NCI-H2227 treated with DMSO at 0.1 percent for 48 hours (cell line): ENCODE results near the gene LDHAL6A.
"Not testable (repeated sequence)": the region's sequence is repeated elsewhere in the genome, so short reads cannot be mapped to it uniquely, and the experiment has no call there.

Source experiments
- DNase-seq: peaks from one replicate; lab custom pipeline; 2025; lab: John Stamatoyannopoulos, UW

LDHAL6A gene

GRCh38 chr11:18455686-18456372 lies at the start of gene LDHAL6A:
TSS of gene LDHAL6A (plus strand) at chr11:18455856. CDS start at chr11:18456681, 825 bp downstream.
- no peak for DNase-seq

- not testable (repeated sequence) for DNase-seq
These were observed 48.3 kb upstream of the LDHAL6A start for GRCh38 chr11:18407400-18407799.

- DNase-seq: no peak
These were observed 46.9 kb upstream of the LDHAL6A start for GRCh38 chr11:18408558-18409291.

GRCh38 chr11:18416459-18416858 lies 39.2 kb upstream of the LDHAL6A start:
- DNase-seq: no peak

GRCh38 chr11:18419040-18419439 lies 36.6 kb upstream of the LDHAL6A start:
- DNase-seq: no peak

- no peak for DNase-seq
These were observed 35.6 kb upstream of the LDHAL6A start for GRCh38 chr11:18420067-18420466.

- no peak for DNase-seq
These were observed 28.4 kb upstream of the LDHAL6A start for GRCh38 chr11:18427240-18427639.

- DNase-seq: no peak
These were observed 26.3 kb upstream of the LDHAL6A start for GRCh38 chr11:18429332-18429731.

GRCh38 chr11:18438691-18439090 lies 17.0 kb upstream of the LDHAL6A start:
- no peak for DNase-seq

GRCh38 chr11:18449251-18449650 lies 6.4 kb upstream of the LDHAL6A start:
- DNase-seq: no peak

- no peak for DNase-seq
These were observed 2.7 kb upstream of the LDHAL6A start for GRCh38 chr11:18452927-18453326.

GRCh38 chr11:18457450-18457849 lies 1.8 kb downstream of the LDHAL6A start:
- DNase-seq: no peak

- DNase-seq: no peak
These were observed 4.0 kb downstream of the LDHAL6A start for GRCh38 chr11:18459634-18460033.

- DNase-seq: no peak
These were observed 6.3 kb downstream of the LDHAL6A start for GRCh38 chr11:18461909-18462308.

- no peak for DNase-seq
These were observed 7.8 kb downstream of the LDHAL6A start for GRCh38 chr11:18463439-18463838.

- no peak for DNase-seq
These were observed 10.7 kb downstream of the LDHAL6A start for GRCh38 chr11:18466402-18466801.

GRCh38 chr11:18468059-18468458 lies 12.4 kb downstream of the LDHAL6A start:
- no peak for DNase-seq

GRCh38 chr11:18468961-18469360 lies 13.3 kb downstream of the LDHAL6A start:
- DNase-seq: no peak

- DNase-seq: no peak
These were observed 16.3 kb downstream of the LDHAL6A start for GRCh38 chr11:18471995-18472394.

- no peak for DNase-seq
These were observed 16.9 kb downstream of the LDHAL6A start for GRCh38 chr11:18472587-18472986.

GRCh38 chr11:18479063-18479462 lies 23.4 kb downstream of the LDHAL6A start:
- no peak for DNase-seq

- DNase-seq: no peak
These were observed 30.4 kb downstream of the LDHAL6A start for GRCh38 chr11:18485913-18486528.

GRCh38 chr11:18490319-18490718 lies 34.7 kb downstream of the LDHAL6A start:
- no peak for DNase-seq
